HG03439 (cell line): ENCODE measurements around the gene PLEKHH3.
"Not testable (repeated sequence)": the region's sequence is repeated elsewhere in the genome, so short reads cannot be mapped to it uniquely, and the experiment has no call there.

ENCODE experiments used
- ATAC-seq: cut with Tn5 transposase; IDR thresholded peaks from one replicate; pipeline ENCODE4 v1.9.1; 2021; ENCODE audit warnings: mild to moderate bottlenecking, moderate library complexity; ENCODE audit not compliant: unreplicated experiment

The PLEKHH3 gene

GRCh38 chr17:42673885-42674754, 2.7 kb downstream of the PLEKHH3 start:
- no peak for ATAC-seq

GRCh38 chr17:42673266-42673884, 3.4 kb downstream of the PLEKHH3 start:
- no peak for ATAC-seq

GRCh38 chr17:42672038-42672437, 4.8 kb downstream of the PLEKHH3 start:
- no peak for ATAC-seq

GRCh38 chr17:42670789-42671657, 5.8 kb downstream of the PLEKHH3 start:
- ATAC-seq: no peak

- ATAC-seq: no peak
These were observed 6.6 kb downstream of the PLEKHH3 start for GRCh38 chr17:42669977-42670788.

- ATAC-seq: no peak
These were observed 7.2 kb downstream of the PLEKHH3 start for GRCh38 chr17:42669705-42669976.

GRCh38 chr17:42667088-42667951, 9.5 kb downstream of the PLEKHH3 start:
- ATAC-seq: no peak

GRCh38 chr17:42666126-42666525, 10.7 kb downstream of the PLEKHH3 start:
- not testable (repeated sequence) for ATAC-seq

- no peak for ATAC-seq
These were observed 11.2 kb downstream of the PLEKHH3 start for GRCh38 chr17:42665581-42666001.

- no peak for ATAC-seq
These were observed 16.0 kb downstream of the PLEKHH3 start for GRCh38 chr17:42660692-42661345.

- ATAC-seq: not testable (repeated sequence)
These were observed 16.9 kb downstream of the PLEKHH3 start for GRCh38 chr17:42659932-42660274.

- ATAC-seq: peak; percentile 66
These were observed 17.5 kb downstream of the PLEKHH3 start, which contains the start of gene TUBG2 for GRCh38 chr17:42659079-42659931. Gene TUBG2, plus strand, starts transcription at chr17:42659284. Its CDS starts 220 bp downstream, at chr17:42659504.

GRCh38 chr17:42657824-42658588, 18.8 kb downstream of the PLEKHH3 start:
- no peak for ATAC-seq

GRCh38 chr17:42655528-42655927, 21.3 kb downstream of the PLEKHH3 start:
- no peak for ATAC-seq

GRCh38 chr17:42653179-42654124, 23.3 kb downstream of the PLEKHH3 start:
- ATAC-seq: no peak

- ATAC-seq: no peak
These were observed 25.4 kb downstream of the PLEKHH3 start for GRCh38 chr17:42651392-42651791.
